GM21526 (cell line): ENCODE data around the gene DDIAS.
"Not testable (repeated sequence)": the region's sequence is repeated elsewhere in the genome, so short reads cannot be mapped to it uniquely, and the experiment has no call there.

Experiments
- ATAC-seq: cut with Tn5 transposase; IDR thresholded peaks from one replicate; pipeline ENCODE4 v1.9.1; 2021; ENCODE audit warnings: moderate library complexity; ENCODE audit not compliant: unreplicated experiment, low FRiP score

Gene DDIAS

GRCh38 chr11:82920227-82920626 lies 18.7 kb downstream of the DDIAS start:
- ATAC-seq: not testable (repeated sequence)

GRCh38 chr11:82922396-82923173 lies 21.0 kb downstream of the DDIAS start:
- ATAC-seq: not testable (repeated sequence)

DNA sequence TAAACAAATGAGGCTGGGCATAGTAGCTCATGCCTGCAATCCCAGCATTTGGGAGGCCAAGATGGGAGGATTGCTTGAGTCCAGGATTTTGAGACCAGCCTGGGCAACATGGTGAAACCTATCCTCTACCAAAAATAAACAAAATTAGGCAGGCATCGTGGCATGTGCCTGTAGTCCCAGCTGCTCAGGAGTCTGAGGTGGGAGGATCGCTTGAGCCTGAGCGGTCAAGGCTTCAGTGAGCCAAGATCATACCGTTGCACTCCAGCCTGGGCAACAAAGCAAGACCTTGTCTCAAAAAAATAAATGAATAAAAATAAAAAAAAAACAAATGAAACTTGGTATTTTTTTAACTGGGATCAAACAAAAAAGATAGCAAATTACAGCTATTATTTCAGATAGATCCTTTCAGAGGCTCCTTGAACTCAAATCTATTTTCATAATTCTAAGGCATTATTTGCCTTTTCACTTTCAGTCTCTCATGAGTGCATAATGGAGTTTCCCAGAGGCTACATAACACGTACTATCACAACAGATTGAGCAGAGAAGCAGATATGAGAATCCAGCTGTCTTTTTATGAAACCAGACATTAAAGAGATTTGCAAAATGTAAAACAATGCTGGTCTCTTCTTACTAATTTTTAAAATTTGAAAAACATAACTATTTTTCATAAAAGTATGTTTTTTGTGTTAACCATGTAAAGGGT lies 23.1 kb downstream of the DDIAS start:
- ATAC-seq: no peak

DNA sequence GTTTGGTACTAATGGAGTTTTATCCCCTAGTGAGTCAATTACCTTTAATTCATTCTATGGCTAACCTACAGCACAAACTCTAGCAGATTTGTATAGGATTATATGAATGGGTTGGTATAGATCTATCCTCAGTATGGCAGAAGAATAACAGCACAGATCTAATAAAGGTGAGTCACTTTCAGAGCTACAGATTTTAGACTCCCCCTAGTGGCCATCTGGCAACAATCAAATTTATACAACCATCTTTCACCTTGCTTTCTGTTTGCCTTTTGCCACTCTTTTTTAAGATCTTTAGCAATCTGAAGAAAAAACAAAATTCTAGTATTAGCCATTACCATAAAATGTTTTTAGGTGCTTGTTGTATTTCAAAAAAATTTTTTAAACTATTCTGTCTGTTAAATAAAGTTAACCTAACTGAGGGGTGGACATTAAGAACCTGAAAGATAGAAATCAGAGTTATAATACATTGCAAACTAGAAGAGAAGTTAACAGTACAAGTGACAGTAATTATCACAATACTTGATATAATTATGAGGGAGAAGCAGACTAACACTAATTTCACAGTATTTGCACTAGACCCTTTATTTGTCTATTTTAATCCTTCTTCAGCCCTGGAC lies 25.8 kb downstream of the DDIAS start:
- peak; percentile 63 for ATAC-seq

DNA sequence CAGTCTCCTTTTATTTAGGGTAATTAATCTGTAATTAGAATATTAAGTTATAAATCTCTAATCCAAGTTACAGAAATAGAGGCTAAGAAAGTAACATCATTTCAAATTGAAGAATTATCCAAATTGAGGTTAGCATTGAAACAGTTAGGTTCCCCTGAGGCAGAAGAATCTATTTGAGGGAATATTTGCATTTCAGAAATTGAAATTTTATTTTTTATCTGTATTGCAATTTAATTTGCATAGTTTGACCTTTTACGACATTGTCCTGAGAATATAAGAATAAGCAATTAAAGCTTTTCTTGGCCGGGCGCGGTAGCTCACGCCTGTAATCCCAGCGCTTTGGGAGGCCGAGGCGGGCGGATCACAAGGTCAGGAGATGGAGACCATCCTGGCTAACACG lies 27.6 kb downstream of the DDIAS start:
- no peak for ATAC-seq

GRCh38 chr11:82930229-82930628 lies 28.7 kb downstream of the DDIAS start:
- ATAC-seq: peak; percentile 65

GRCh38 chr11:82930734-82931133 lies 29.2 kb downstream of the DDIAS start:
- ATAC-seq: no peak

- ATAC-seq: no peak
Observed at GRCh38 chr11:82932564-82932963, 31.0 kb downstream of the DDIAS start.

DNA sequence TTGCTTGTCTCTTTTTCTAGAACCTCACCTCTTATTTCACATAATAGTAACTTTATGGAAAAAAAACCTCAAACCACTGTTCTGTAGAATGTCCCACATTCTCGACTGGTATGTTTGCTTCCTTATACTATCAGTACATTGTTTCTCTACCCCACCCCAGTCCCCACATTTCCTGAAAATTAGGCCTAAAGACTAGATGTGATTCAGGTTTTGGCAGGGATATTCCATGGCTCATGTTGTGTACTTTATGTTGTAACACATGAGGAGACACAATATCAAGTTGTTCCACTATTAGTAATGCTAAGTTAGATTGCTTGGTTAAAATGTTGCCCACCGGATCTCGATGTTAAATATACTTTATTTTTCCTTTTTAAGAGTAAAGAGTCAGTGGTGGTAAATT lies 34.7 kb downstream of the DDIAS start:
- ATAC-seq: no peak

DNA sequence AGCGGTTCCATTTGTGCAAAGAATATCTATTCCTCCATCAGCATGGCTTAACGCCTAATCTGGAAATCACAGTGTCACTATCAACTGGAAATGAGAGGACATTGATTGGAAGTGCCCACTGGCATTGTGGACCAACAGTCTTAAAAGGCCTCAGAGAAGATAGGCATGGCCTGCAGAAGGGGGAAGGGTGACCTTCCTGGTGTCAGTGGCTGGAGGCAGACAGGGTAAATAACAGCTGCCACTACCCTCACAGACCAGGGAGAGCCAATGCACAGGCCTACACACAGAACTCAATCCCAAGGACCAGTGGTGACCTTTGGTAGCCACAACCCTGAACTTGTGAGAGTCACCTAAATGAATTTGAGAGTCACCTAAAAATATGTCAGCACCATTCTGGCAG lies 36.0 kb downstream of the DDIAS start:
- ATAC-seq: no peak

DNA sequence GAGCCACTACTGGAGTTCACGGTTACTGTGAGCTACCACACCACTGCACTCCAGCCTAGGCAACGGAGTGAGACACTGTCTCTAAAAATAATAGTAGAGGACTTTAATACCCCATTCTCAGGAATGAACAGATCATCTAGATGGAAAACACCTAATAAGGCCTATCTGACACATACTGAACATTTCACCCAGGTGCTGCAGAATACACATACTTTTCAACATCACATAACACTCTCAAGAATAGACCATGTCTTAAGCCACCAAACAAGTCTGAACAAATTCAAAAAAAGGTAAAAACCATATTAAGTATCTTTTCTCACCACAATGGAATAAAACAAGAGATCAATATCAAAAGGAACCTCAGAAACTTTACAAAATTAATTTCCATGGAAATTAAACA lies 37.9 kb downstream of the DDIAS start:
- no peak for ATAC-seq

DNA sequence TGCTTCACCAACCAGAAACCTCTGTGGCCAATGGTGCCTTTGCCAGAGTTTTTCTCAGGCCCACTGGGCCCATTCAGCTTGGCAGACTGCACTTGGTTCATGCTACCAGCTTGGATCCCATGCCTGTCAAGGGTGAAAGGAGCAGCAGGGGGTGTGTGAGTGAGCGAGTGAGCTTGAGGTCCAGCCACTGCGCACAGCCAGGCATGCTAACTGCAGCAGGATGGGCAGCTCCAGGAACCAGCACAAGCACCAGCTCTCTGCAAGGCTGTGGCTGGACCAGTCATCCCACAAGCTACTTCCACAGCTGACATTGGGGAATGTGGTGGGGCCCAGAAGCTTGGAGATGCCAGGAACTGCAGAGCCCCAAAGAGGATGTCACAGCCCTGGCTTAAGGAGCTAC lies 40.8 kb downstream of the DDIAS start:
- no peak for ATAC-seq

DNA sequence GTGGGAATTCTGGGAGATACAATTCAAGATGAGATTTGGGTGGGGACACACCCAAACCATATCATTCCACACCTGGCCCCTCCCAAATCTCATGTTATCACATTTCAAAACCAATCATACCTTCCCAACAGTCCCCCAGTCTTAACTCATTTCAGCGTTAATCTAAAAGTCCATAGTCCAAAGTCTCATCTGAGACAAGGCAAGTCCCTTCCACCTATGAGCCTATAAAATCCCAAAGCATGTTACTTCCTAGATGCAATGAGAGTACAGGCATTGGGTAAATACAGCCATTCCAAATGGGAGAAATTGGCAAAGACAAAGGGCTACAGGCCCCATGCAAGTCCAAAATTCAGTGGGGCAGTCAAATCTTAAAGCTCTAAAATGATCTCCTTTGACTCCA lies 41.9 kb downstream of the DDIAS start:
- ATAC-seq: not testable (repeated sequence)

- no peak for ATAC-seq
Observed at GRCh38 chr11:82944198-82944597, 42.7 kb downstream of the DDIAS start.

GRCh38 chr11:82945041-82945440 lies 43.5 kb downstream of the DDIAS start:
- ATAC-seq: not testable (repeated sequence)

DNA sequence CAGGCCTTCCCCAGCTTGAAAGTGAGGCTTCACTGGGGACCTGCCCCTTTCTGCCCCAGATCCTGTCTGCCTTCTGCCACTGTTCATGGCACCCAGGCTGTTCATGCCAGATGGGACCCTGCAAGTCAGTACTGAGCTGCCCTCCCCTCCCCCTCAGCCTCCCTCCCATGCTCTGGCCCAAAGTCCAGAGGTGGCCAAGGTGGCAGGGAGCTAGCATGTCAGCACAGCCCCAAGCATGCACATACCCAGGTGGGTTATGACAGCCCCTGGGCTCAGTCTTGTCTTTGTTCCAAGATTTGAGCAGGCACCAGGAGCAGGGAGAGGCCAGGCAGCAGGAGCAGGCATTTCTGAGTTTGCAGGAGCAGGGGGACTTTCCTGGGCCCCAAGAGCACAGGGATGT lies 44.1 kb downstream of the DDIAS start:
- no peak for ATAC-seq

DNA sequence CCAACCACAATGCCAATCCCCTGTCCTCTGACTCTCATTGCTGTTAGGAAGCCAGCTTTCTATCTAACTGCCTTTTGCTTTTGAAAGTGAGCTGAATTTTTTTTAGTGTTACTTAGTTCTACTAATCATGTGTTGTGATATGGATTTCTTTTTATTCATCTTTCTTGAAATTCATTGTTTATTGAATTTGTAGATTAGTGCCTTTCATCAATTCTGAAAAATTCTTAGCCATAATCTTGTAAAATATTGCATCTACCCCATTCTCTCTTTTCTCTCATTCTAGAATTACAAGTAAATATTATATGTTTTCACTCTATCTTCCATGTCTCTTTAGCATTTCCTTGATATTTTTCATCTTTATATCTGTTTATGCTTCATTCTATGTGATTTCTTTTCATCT lies 47.8 kb downstream of the DDIAS start:
- ATAC-seq: no peak

- ATAC-seq: not testable (repeated sequence)
Observed at GRCh38 chr11:82950502-82950901, 49.0 kb downstream of the DDIAS start.

GRCh38 chr11:82955736-82956453 lies 54.4 kb downstream of the DDIAS start:
- ATAC-seq: not testable (repeated sequence)

DNA sequence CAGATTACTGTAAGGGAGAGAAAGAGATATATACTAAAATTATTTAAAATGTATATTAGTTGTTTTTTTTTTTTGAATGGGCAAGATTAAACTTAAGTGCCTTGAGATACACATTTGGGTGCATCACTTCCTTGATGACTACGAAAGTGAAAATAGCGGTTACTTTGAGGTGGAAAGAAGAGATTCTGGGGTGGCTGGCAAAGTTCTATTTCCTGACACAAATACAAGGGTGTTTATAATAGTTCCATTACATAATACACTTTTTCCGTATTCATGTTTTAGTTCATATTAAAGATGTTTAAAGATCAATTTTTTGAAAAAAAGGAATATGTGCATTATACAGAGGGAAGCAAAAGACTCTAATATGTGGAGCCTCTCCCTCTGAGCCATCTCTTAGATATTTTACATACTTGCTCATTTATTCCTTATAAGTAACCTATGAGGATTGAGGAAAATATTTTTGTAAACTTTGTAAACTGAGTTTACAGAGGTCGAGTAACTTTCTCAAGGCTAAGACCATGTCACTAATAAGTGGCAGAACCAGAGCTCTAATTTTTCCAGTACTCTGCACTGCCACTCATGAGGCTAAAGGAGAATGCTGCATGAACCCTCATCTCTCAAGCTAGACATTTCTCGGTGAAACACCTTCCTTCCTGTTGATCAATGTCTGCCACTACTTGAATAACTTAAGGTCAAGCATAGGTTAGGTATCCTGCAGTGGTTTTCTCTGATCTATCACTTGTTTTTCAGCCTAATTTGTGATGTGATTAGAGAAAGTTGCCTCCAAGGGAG lies 58.6 kb downstream of the DDIAS start:
- peak; percentile 94 for ATAC-seq
